ENCODE measurements around the gene TBC1D13.

DNA sequence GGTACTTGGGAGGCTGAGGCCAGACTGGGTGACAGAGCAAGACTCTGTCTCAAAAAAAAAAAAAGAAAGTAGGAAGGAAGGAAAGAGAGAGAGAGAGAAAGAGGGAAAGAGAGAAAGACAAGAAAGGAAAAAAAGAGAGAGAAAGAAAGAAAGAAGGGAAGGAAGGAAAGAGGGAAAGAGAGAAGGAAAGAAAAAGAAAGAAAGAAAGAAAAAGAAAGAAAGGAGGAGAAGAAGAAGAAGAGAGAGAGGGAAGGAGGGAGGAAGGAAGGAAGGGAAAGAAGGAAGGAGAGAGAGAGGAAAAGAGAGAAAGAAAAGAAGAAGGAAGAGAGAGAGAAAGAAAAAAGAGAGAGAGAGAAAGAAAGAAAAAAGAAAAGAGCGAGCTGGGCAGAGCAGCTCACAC, 12.2 kb upstream of the TBC1D13 start:
- TF ChIP-seq POLR2AphosphoS5 (IDR thresholded peaks at IDR 0.05; ENCODE audit: low read depth, low read length): no peak
- TF ChIP-seq, protein P1, sequence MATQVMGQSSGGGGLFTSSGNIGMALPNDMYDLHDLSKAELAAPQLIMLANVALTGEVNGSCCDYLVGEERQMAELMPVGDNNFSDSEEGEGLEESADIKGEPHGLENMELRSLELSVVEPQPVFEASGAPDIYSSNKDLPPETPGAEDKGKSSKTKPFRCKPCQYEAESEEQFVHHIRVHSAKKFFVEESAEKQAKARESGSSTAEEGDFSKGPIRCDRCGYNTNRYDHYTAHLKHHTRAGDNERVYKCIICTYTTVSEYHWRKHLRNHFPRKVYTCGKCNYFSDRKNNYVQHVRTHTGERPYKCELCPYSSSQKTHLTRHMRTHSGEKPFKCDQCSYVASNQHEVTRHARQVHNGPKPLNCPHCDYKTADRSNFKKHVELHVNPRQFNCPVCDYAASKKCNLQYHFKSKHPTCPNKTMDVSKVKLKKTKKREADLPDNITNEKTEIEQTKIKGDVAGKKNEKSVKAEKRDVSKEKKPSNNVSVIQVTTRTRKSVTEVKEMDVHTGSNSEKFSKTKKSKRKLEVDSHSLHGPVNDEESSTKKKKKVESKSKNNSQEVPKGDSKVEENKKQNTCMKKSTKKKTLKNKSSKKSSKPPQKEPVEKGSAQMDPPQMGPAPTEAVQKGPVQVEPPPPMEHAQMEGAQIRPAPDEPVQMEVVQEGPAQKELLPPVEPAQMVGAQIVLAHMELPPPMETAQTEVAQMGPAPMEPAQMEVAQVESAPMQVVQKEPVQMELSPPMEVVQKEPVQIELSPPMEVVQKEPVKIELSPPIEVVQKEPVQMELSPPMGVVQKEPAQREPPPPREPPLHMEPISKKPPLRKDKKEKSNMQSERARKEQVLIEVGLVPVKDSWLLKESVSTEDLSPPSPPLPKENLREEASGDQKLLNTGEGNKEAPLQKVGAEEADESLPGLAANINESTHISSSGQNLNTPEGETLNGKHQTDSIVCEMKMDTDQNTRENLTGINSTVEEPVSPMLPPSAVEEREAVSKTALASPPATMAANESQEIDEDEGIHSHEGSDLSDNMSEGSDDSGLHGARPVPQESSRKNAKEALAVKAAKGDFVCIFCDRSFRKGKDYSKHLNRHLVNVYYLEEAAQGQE (IDR thresholded peaks at IDR 0.05; ENCODE audit: insufficient read depth in 1 of 2, low read depth in 2 of 2, low read length in 2 of 2): no peak
- no peak for TF ChIP-seq SIN3A (IDR thresholded peaks at IDR 0.05; ENCODE audit: borderline replicate concordance, insufficient read depth, low read length)

Data from PFSK-1 (cell line).